Measurements from ENCODE around the gene CCT3.

CCT3 gene

DNA sequence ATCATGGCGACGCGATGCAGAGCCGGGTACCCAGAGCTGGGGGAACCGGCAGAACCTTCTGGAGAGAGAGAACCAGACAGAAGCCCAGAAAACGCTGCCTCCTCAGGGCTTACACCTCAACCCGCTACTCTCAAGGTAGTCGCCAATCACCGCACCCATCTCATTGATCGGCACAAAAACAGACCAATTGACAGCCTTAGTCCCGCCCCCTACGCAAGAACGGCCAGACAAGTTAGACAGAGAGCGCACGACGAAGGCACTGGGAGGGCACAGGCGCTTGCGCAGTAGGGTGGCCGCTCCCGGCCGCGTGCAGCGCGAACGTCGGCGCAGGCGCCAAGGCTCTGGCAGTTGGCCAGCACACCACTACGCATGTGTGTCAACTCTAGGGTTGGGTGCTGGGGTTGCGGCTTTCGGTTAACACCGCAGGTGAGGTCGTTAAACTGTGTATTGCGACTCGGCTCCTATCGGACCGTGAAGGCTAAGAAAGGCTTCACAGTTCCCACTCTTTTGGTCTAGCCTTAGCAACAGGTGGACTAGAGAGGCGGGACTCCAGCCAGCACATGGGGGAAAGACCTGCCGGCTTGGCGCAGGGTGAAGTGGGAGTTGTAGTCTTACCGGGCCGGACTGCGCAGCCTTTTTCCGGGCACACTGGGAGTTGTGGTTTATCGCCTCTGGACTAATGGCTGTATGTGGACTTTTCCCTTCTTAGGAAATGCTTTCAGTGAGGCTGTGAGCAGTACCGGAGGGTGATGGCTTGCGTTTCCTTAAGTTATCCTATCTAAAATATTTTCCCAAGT lies at the start of gene CCT3, which contains the start of gene TSACC:
CCT3 (minus strand) TSS at position 113 of the 797 bp plus-strand sequence; CDS start at position 5, 108 bp downstream.
TSACC (plus strand) TSS at position 347 of the 797 bp plus-strand sequence. CDS start 1,232 bp downstream, outside the sequence.
- H3K4me3 ChIP-seq (ENCODE audit: low read length) = peak within 1 kb of the TSS; percentile 96
- no peak for TF ChIP-seq ZNF274 (IDR thresholded peaks at IDR 0.05; ENCODE audit: low read depth, low read length)

DNA sequence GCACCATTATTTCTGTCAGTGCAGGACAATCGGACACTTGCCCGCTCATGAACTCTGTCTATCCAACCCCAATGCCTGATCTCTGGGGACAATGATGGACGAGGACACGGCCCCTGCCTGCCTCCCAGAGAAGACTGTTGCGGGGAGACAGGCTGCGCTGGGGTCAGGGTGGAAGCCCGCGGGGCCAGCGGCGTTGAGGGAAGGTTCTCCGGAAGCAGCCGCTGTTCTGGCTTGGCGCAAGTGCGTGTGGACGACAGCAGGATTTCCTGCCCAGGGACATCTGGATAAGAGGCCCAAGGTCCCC lies 49.7 kb upstream of the CCT3 start:
- no peak overlapping the region for H3K4me3 ChIP-seq (ENCODE audit: low read length)
- no peak for TF ChIP-seq ZNF274 (IDR thresholded peaks at IDR 0.05; ENCODE audit: low read depth, low read length)

DNA sequence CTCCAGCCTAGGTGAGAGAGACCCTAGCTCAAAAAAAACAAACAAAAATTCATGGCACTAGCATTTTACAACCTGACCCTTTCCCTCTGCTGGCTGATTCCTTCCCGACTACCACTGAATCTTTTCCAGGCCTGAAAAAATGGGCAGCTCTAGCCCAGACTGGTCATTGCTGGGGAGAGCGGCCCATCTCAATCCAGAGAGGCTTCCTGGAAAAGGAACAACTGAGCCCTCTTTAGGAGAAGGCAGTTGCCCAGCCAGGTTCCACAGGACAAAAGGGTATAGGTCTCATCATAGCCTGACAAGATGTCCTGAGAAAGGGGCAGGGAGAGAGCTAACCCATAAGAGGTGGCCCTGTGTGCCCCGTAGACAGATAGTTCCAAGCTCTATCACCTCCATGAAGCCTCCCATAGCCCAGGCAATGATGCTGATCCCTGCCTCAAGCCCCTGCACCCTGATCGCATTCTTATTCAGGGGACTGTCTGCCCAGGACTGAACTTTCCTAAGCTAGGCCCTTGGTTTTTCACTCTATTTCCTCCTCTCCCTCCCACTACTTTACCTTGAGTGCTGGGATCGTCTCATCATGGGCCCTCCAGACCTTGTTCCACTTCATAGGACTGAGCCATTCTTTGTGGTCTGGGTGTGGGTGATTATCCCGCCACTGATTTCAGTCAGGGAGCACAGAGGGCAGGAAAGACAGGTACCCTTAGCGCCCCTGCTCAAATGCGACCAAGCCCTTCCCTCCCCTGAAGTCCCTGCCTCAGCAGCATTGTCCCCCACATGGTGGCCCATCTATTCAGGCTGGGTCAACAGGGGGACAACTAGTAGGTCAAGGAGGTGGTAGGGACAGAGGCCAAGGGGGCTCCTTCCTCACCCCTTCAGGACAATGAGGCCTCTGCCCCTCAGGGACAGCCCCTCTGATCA lies 49.1 kb upstream of the CCT3 start:
- TF ChIP-seq ZNF274 (IDR thresholded peaks at IDR 0.05; ENCODE audit: low read depth, low read length) = no peak
- no peak overlapping the region for H3K4me3 ChIP-seq (ENCODE audit: low read length)

DNA sequence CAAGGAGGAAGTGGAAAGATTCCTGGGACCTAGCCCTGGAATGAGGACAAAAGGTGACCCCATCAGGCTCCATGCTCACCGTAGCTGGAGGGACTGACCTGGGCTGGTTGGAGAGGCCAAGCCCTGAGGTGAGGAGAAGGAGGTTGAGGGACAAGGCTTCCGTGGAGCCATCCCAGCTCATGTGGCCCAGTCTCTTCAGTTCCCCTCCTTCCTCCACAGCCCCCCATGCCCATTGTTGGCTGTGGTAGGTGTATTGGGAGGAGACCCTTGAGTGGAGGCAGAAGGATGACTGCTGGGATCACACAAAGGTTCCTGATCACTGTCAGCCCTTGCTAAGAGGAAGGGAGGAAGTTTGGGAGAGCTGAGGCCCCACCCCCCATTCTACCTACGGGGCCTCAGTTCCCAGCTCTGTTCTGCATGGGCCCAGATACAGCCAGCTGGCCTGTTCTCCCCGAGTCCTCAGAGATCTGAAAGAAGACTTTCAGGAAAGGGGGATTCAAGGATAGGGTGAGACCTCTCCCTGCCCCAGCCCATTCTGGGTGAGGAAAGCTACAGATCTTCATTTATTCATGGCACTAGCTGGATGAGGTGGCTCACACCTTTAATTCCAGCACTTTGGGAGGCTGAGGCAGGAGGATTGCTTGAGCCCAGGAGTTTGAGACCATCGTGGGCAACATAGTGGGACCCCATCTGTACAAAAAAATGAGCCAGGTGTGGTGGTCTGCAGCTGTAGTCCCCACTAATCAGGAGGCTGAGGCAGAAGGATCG lies 48.2 kb upstream of the CCT3 start:
- H3K4me3 ChIP-seq (ENCODE audit: low read length) = no peak overlapping the region
- no peak for TF ChIP-seq ZNF274 (IDR thresholded peaks at IDR 0.05; ENCODE audit: low read depth, low read length)

DNA sequence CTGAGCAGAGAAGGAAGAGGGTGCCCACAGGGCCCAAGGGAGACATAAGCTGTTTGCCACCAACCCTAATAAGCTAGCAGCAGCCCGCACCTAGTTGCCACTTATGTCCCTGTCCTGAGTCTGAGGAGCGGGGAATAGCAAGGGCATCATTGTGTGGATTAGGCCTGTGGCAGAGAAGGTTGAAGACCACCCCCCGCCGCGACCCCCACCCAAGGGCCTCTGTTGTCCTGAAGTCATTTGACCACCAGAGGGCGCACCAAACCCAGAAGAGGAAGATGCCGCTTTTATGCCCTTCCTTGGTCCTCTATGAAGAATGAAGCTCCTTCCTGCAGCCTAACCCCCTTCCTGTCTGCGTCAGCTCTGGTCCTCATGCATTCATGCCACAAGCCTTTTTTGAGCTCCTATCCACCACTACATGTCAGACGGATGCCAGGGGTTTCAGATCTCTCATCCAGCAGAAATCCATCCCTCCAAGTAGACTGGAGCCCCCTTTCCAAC lies 47.5 kb upstream of the CCT3 start:
- no peak for TF ChIP-seq ZNF274 (IDR thresholded peaks at IDR 0.05; ENCODE audit: low read depth, low read length)

DNA sequence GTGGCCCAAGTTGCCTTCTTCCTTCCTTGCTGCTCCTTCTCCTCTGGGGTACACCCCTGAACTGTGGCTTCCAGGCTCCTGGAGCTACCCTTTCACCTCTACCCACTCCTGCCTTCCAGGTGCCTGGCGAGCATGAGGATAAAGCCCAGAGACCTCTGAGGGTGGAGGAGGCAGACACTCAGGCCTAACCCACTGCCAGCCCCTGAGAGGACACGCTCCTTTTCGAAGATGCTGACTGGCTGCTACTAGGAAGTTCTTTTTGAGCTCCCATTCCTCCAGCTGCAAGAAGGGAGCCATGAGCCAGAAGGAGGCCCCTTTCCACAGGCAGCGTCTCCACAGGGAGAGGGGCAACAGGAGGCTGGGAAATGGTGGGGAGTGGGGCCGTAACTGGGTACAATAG lies 46.6 kb upstream of the CCT3 start:
- TF ChIP-seq ZNF274 (IDR thresholded peaks at IDR 0.05; ENCODE audit: low read depth, low read length) = no peak
- no peak overlapping the region for H3K4me3 ChIP-seq (ENCODE audit: low read length)

More for the DNA sequence above, 47.5 kb upstream of the CCT3 start:
- H3K4me3 ChIP-seq (ENCODE audit: low read length) = no peak overlapping the region

DNA sequence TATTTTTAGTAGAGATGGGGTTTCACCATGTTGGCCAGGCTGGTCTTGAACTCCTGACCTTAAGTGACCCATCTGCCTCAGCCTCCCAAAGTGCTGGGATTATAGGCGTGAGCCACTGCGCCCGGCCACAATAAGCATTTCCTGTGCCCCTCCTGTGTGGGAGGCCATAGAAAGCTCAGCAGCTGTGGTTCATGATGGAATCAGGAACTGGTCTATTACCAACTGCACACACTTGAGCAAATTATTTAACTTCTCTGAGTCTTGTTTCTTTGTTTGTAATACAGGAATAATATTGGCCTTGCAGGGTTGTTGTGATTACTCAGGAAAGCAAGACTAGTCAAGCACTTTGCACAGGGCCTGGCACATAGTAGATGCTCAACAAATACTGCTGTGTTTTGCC lies 45.9 kb upstream of the CCT3 start:
- no peak for TF ChIP-seq ZNF274 (IDR thresholded peaks at IDR 0.05; ENCODE audit: low read depth, low read length)

DNA sequence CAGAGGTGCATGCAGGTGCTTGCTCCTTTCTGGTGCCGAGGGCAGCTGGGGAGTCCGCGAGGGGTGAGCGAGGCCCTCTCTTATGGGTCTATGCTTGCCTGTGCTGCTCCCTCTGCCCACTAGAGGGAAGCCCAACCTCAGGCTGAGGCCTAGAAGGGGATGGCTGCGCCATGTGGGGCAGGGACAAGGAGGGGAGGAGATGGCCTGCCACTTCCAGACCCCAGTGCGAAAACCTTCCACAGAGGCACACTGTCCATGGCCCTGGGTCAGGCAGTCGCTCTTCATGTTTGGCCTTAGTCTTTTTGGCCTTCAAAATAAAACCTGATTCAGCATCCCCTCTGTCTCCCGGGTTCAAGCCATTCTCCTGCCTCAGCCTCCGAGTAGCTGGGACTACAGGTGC lies 44.9 kb upstream of the CCT3 start:
- TF ChIP-seq ZNF274 (IDR thresholded peaks at IDR 0.05; ENCODE audit: low read depth, low read length) = no peak

More for the DNA sequence above, 45.9 kb upstream of the CCT3 start:
- no peak overlapping the region for H3K4me3 ChIP-seq (ENCODE audit: low read length)

DNA sequence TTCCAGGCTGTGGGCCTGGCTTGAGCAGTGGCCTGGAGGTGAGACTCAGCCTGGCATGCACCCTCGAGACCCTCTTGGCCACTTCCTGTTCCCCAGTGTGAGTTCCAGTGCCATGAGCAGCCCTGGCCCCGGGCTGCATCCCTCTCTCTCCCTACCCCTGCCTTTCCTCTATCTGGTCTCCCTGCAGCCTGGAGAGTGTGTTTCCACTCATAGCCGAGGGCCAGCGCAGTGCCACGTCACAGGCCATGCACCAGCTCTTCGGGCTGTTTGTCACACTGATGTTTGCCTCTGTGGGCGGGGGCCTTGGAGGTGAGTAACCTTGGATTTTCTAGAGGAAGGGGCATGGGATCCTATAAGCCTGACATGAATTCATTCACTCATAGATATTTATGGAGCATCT lies 44.5 kb upstream of the CCT3 start:
- TF ChIP-seq ZNF274 (IDR thresholded peaks at IDR 0.05; ENCODE audit: low read depth, low read length) = no peak
- no peak overlapping the region for H3K4me3 ChIP-seq (ENCODE audit: low read length)

More for the DNA sequence above, 44.9 kb upstream of the CCT3 start:
- H3K4me3 ChIP-seq (ENCODE audit: low read length) = no peak overlapping the region

DNA sequence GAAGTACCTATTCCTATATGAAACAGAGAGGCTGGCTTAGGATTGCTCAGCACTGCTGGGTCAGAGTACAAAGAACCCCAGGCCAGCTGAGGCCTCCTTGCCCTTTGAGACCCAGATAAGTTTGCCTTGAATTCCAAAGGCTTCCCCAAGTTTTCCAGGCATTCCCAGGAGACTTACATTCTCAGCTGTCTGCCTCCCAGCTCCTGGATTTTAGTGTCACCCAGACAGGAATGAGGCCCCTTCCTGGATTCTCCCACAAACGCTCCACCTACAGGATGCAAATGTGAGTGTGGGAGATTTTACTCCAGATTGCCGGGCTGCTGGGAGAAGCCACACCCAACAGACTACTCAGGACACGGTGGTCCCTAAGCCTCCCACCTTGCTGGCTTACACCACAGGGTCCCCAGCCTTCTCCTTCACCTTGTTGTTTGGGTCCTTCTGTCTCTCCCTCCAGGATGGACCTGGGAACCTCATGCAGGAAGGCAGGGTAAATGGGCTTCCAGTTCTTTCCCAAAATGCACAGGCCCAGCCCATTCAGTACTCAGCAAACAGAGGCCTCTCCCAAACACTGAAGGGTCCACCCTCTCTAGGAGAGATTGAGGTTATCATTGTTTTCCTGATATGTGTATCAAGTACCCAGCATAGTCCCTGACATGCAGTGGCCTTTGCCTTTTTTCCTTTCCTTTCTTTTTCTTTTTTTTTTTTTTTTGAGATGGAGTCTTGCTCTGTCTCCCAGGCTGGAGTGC lies 41.5 kb upstream of the CCT3 start:
- TF ChIP-seq ZNF274 (IDR thresholded peaks at IDR 0.05; ENCODE audit: low read depth, low read length) = no peak
- H3K4me3 ChIP-seq (ENCODE audit: low read length) = no peak overlapping the region

DNA sequence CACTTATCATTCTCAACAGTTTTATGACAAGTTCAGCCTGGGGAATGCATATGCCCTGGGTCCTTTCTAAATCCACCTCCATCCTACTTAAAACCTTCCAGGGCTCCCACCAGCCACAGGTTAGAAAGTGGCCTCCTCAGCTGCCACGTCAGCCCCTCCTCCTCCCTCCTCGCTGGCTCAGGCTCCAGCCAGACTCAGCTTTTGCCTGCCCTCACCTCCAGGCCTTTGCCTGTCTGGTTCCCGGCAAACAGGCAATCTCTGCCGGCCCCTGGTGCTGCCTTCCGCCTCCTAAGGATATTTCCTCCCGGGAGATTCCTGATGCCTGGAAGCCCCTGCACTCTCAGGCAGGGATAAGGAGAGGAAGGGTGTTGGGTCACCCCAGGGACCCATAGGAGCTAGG lies 40.5 kb upstream of the CCT3 start:
- no peak overlapping the region for H3K4me3 ChIP-seq (ENCODE audit: low read length)
- TF ChIP-seq ZNF274 (IDR thresholded peaks at IDR 0.05; ENCODE audit: low read depth, low read length) = no peak

DNA sequence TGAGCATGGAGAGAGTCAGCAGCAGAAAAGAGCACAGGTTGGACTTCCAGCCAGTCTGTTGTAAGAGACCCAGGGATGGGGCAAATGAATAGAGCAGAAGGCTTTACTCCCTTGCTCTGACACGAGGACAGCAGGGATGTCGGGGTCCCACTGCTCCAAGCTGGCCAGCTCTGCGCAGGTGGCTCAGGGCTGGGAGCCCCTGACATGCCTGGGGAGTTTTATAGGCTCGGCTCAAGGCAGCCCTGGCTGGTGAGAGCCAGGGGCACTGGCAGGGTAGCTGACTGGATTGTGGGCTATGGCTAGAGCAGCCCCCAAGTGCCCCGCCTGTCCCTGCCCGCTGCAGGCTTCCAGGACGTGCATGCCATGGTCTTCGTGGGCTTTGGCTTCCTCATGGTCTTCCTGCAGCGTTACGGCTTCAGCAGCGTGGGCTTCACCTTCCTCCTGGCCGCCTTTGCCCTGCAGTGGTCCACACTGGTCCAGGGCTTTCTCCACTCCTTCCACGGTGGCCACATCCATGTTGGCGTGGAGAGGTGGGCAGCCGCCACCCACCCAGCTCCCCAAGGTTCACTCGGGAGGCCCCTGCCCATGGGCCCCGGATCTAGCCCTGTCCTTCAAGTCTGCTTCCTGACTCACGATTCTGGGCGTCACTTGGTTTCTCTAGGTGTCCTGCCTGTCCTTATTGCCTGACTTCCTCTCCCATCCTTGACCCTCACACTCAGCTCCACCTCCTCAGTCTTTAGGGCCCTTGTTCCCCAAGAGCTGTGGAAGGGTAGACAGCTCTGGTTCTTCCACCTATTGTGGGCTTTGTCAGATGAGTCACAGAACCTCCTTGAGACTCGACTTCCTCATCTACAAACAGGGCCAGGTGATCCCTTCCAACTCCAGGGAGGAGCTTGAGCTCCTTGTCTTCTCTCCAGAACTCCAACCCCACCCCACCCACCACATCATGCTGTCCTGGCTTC lies 39.1 kb upstream of the CCT3 start:
- no peak overlapping the region for H3K4me3 ChIP-seq (ENCODE audit: low read length)
- TF ChIP-seq ZNF274 (IDR thresholded peaks at IDR 0.05; ENCODE audit: low read depth, low read length) = no peak
